Endothelial cell of umbilical vein (primary cell): ENCODE data around the gene GUCA2A. TPM values are rescaled to one million over a fixed set of nuclear protein-coding genes. Genes with fewer than 3 reads are reported as not detected.

Experiments used
- BruUV-seq: library from RNA; stranded (reverse); fragments of 400-500 nt; replicated peaks from 2 replicates; lab custom pipeline; 2021; lab: Mats Ljungman, UMichigan
- CTCF ChIA-PET: fragments of 300-600, 350-600 bp; sonication (Branson Sonifier 250); formaldehyde crosslinking; loops from one replicate; lab custom pipeline; 2021; ENCODE audit warnings: antibody characterized with exemption, inconsistent platforms; lab: Charles Lee
- POLR2A ChIA-PET: fragments of 300-600, 350-600 bp; sonication (Branson Sonifier 250); formaldehyde crosslinking; loops from one replicate; lab custom pipeline; 2021; ENCODE audit warnings: antibody characterized with exemption, inconsistent platforms; lab: Charles Lee
- DNase-seq: peaks from one replicate; pipeline ENCODE4 v3.0.0-alpha.2; 2011; ENCODE audit warnings: low read depth, low spot score
- FAIRE-seq: peaks from 2 replicates; lab custom pipeline; 2011; peaks lifted over from hg19 to GRCh38; lab: Jason Lieb, UNC
- H2AFZ ChIP-seq: 2 replicates; pipeline ENCODE4 v1.6.0; 2012; ENCODE audit warnings: low read depth, low read length, control low read depth, inconsistent platforms
- H3K27ac ChIP-seq: 2 replicates; pipeline ENCODE4 v1.5.1; 2011; ENCODE audit warnings: low read depth, mild to moderate bottlenecking, control low read depth, low read length, moderate library complexity; ENCODE audit not compliant: insufficient read depth
- H3K27me3 ChIP-seq, 2 experiments: 2 replicates each; pipeline versions ENCODE4 v1.6.0 to v1.6.1; 2011; ENCODE audit warnings: low read length in 2 of 2, mixed read lengths in 1 of 2; ENCODE audit not compliant: control insufficient read depth in 2 of 2, insufficient read depth in 2 of 2
- H3K36me3 ChIP-seq, 2 experiments: 2 replicates in 1 of 2; 3 replicates in 1 of 2; pipeline ENCODE4 v1.5.1; 2011; ENCODE audit warnings: low read length in 2 of 2, mild to moderate bottlenecking in 1 of 2, moderate library complexity in 1 of 2; ENCODE audit not compliant: control insufficient read depth in 2 of 2, insufficient read depth in 2 of 2; ENCODE audit errors: extremely low read depth in 1 of 2
- H3K4me1 ChIP-seq: 3 replicates; pipeline ENCODE4 v1.5.1; 2011; ENCODE audit warnings: mild to moderate bottlenecking, low read length; ENCODE audit not compliant: control insufficient read depth, insufficient read depth; ENCODE audit errors: extremely low read depth
- H3K4me2 ChIP-seq: 2 replicates; pipeline ENCODE4 v1.6.1; 2011; ENCODE audit warnings: low read length, control low read depth, mixed read lengths; ENCODE audit not compliant: insufficient read depth
- H3K4me3 ChIP-seq, 3 experiments: fragments of 200-600 bp in 1 of 3; sonication (generic), shearing (Covaris generic) in 1 of 3; replicated peaks in 1 of 3; 2 replicates each; pipeline ENCODE4 v1.5.1; 2011 to 2016; ENCODE audit warnings: control low read depth in 3 of 3, low read length in 3 of 3, mild to moderate bottlenecking in 2 of 3, inconsistent platforms in 1 of 3, low read depth in 1 of 3, moderate library complexity in 1 of 3; ENCODE audit not compliant: insufficient read depth in 1 of 3
- H3K79me2 ChIP-seq: 2 replicates; pipeline ENCODE4 v1.6.0; 2012; ENCODE audit warnings: low read length, inconsistent platforms; ENCODE audit not compliant: control insufficient read depth, insufficient read depth
- H3K9ac ChIP-seq: replicated peaks from 2 replicates; pipeline ENCODE3; 2011; ENCODE audit warnings: low read length, control low read depth; ENCODE audit not compliant: insufficient read depth; ENCODE audit errors: extremely low read depth
- H3K9me1 ChIP-seq: replicated peaks from 3 replicates; pipeline ENCODE4 v1.6.0; 2011; ENCODE audit warnings: mild to moderate bottlenecking, low read length; ENCODE audit not compliant: control insufficient read depth, insufficient read depth; ENCODE audit errors: extremely low read depth
- H3K9me3 ChIP-seq: replicated peaks from 2 replicates; pipeline ENCODE4 v1.5.1; 2012; ENCODE audit warnings: low read length, inconsistent platforms; ENCODE audit not compliant: control insufficient read depth, insufficient read depth
- H4K20me1 ChIP-seq: replicated peaks from 2 replicates; pipeline ENCODE3; 2011; ENCODE audit warnings: mild to moderate bottlenecking, low read length; ENCODE audit not compliant: control insufficient read depth, insufficient read depth; ENCODE audit errors: extremely low read depth
- CTCF ChIP-seq, 2 donors: IDR thresholded peaks; 1 replicate in 1 of 2; 2 replicates in 1 of 2; pipeline ENCODE4 v1.5.1; 2011; ENCODE audit warnings: low read length in 2 of 2, mild to moderate bottlenecking in 2 of 2, moderate library complexity in 2 of 2, control low read depth in 1 of 2, inconsistent platforms in 1 of 2, low read depth in 1 of 2; ENCODE audit not compliant: insufficient read depth in 1 of 2; ENCODE audit errors: extremely low read depth in 1 of 2
- EZH2 ChIP-seq: IDR thresholded peaks from 2 replicates; pipeline ENCODE4 v1.6.1; 2012; ENCODE audit warnings: borderline replicate concordance, low read depth, mild to moderate bottlenecking, moderate library complexity, low read length, inconsistent platforms; ENCODE audit not compliant: severe bottlenecking
- FOS ChIP-seq: IDR thresholded peaks from 2 replicates; pipeline ENCODE4 v1.6.1; 2011; ENCODE audit warnings: mild to moderate bottlenecking, low read length, moderate library complexity, borderline replicate concordance; ENCODE audit not compliant: insufficient read depth
- GATA2 ChIP-seq: IDR thresholded peaks from 2 replicates; pipeline ENCODE4 v1.7.0; 2011; ENCODE audit warnings: low read depth, mild to moderate bottlenecking, moderate library complexity, mixed read lengths, low read length; ENCODE audit not compliant: insufficient read length, insufficient read depth
- JUN ChIP-seq: IDR thresholded peaks from 2 replicates; pipeline ENCODE4 v1.6.1; 2011; ENCODE audit warnings: borderline replicate concordance, low read depth; ENCODE audit not compliant: insufficient read length, insufficient read depth
- MAX ChIP-seq: IDR thresholded peaks from 2 replicates; pipeline ENCODE4 v1.6.1; 2011; ENCODE audit not compliant: insufficient read depth, insufficient read length
- MYC ChIP-seq: IDR thresholded peaks from one replicate; pipeline ENCODE4 v1.6.1; 2011; ENCODE audit warnings: mild to moderate bottlenecking, low read depth, low read length
- POLR2A ChIP-seq: IDR thresholded peaks from 2 replicates; pipeline ENCODE4 v1.6.1; 2012; ENCODE audit warnings: low read depth, mild to moderate bottlenecking, control low read depth, low read length
- POLR2AphosphoS5 ChIP-seq: IDR thresholded peaks from 2 replicates; pipeline ENCODE4 v1.6.1; 2012; ENCODE audit warnings: low read depth, mild to moderate bottlenecking, control low read depth, low read length, moderate library complexity; ENCODE audit not compliant: insufficient read depth
- dilution Hi-C: fragments of 300-500 bp; cut with MboI; formaldehyde crosslinking; loops from one replicate; pipeline ENCODE4 v1.15.0; 2019; ENCODE audit warnings: low sequenced_read_pairs; ENCODE audit not compliant: extremely low pct_ligation_motif_present
- intact Hi-C: fragments of 100-400 bp; cut with micrococcal nuclease; formaldehyde crosslinking; loops from one replicate; pipeline ENCODE4 v1.10.0; 2022
- polyA plus RNA-seq, 4 experiments: library from polyadenylated mRNA; depleted of rRNA in 3 of 4; stranded (reverse) in 3 of 4; unstranded in 1 of 4; fragments of >200 nt; gene quantifications; 2 replicates each; pipeline versions ENCODE4 v1.2.1 to v1.2.3, GENCODE V29; 2011 to 2012; ENCODE audit warnings: missing spikeins in 1 of 4
- total RNA-seq: library from RNA; stranded (reverse); gene quantifications from 2 replicates; pipeline ENCODE4 v1.2.3, GENCODE V29; 2021

The GUCA2A gene
- total and polyA plus RNA-seq, 2 donors (not counting 3 experiments of a cell fraction or from before 2014, with no cell fraction given), result not detected

- FAIRE-seq, result no peak
- BruUV-seq, result no TSS peak
- Histone ChIP-seq H3K9ac (no peak overlapping the region), H3K9me1 (no peaks in the 10 kb centered on the region), H3K79me2 (no peaks in the 10 kb centered on the region), H2AFZ (no peak overlapping the region), H4K20me1 (no peaks in the 10 kb centered on the region), H3K4me2 (no peak overlapping the region), H3K36me3 (peaks cover 2 to 3% of the 10 kb centered on the region in 2 experiments), H3K27me3 (no peaks in the 10 kb centered on the region), H3K4me3 (no peak overlapping the region), H3K4me1 (peaks cover 14% of the 10 kb centered on the region), H3K9me3 (no peaks in the 10 kb centered on the region), H3K27ac (no peak overlapping the region)
- dilution Hi-C loops, result no loop called here
- no peak for DNase-seq
- POLR2A ChIA-PET, result no interaction called here
- TF ChIP-seq POLR2AphosphoS5, result no peak
- TF ChIP-seq POLR2A, result no peak
- TF ChIP-seq MAX, result no peak
- no peak for TF ChIP-seq JUN
- TF ChIP-seq FOS, result no peak
- TF ChIP-seq MYC, result no peak
- TF ChIP-seq CTCF (IDR thresholded peaks at IDR 0.05; ENCODE audit: extremely low read depth in 1 of 2, insufficient read depth in 1 of 2, low read depth in 1 of 2, low read length in 2 of 2), result no peak
- no peak for TF ChIP-seq EZH2
- no peak for TF ChIP-seq GATA2
- intact Hi-C loops, result no loop called here
- CTCF ChIA-PET, result interaction anchor here (2.7 to 5.0 kb wide), 2 partner anchors 17 kb away, joined by 14 to 38 read pairs; no protein-coding TSS in a partner anchor
Measured at GRCh38 chr1:42189931-42190853, 25.6 kb upstream of the GUCA2A start.
